CD8-positive, alpha-beta memory T cell (primary cell): Measurements from ENCODE around the gene SMG7. TPM values are rescaled to one million over a fixed set of nuclear protein-coding genes. Genes with fewer than 3 reads are reported as not detected.

Experiments
- CTCF ChIA-PET: fragments of 350-600 bp; sonication (Branson Sonifier 250); formaldehyde crosslinking; loops from one replicate; lab custom pipeline; 2021; ENCODE audit warnings: antibody characterized with exemption; lab: Charles Lee
- POLR2A ChIA-PET: fragments of 350-600 bp; sonication (Branson Sonifier 250); formaldehyde crosslinking; loops from one replicate; lab custom pipeline; 2021; ENCODE audit warnings: antibody characterized with exemption; lab: Charles Lee
- DNase-seq, 5 donors: peaks; one replicate each; pipeline versions ENCODE4 v3.0.0 to v3.0.0-alpha.2; 2020 to 2022; ENCODE audit warnings: mixed read lengths in 1 of 5
- H3K27ac ChIP-seq: one replicate; pipeline ENCODE4 v1.7.0; 2013; ENCODE audit warnings: low read depth, mild to moderate bottlenecking, low read length, moderate library complexity
- H3K27me3 ChIP-seq: 2 replicates; pipeline ENCODE4 v1.7.0; 2013; ENCODE audit warnings: low read length, mild to moderate bottlenecking; ENCODE audit not compliant: insufficient read depth, poor library complexity, severe bottlenecking
- H3K36me3 ChIP-seq: 2 replicates; pipeline ENCODE4 v1.7.0; 2013; ENCODE audit warnings: mild to moderate bottlenecking, low read length, moderate library complexity; ENCODE audit not compliant: insufficient read depth
- H3K4me1 ChIP-seq: 2 replicates; pipeline ENCODE4 v1.7.0; 2013; ENCODE audit warnings: mild to moderate bottlenecking, low read length, moderate library complexity; ENCODE audit not compliant: insufficient read depth
- H3K4me3 ChIP-seq: 2 replicates; pipeline ENCODE4 v1.7.0; 2013; ENCODE audit warnings: mild to moderate bottlenecking, low read length
- H3K9me3 ChIP-seq: 2 replicates; pipeline ENCODE4 v1.7.0; 2013; ENCODE audit warnings: mild to moderate bottlenecking, low read length
- H3K27ac Mint-ChIP-seq, 8 donors: one replicate each; pipeline ENCODE4 v1.8.0; 2020 to 2021; ENCODE audit warnings: mixed read lengths in 8 of 8, mild to moderate bottlenecking in 6 of 8, inconsistent platforms in 3 of 8, moderate library complexity in 3 of 8
- H3K27me3 Mint-ChIP-seq, 2 donors: one replicate each; pipeline ENCODE4 v1.8.0; 2020 to 2021; ENCODE audit warnings: mixed read lengths in 2 of 2, mild to moderate bottlenecking in 1 of 2, moderate library complexity in 1 of 2
- H3K36me3 Mint-ChIP-seq, 3 donors: one replicate each; pipeline ENCODE4 v1.8.0; 2020 to 2021; ENCODE audit warnings: mixed read lengths in 3 of 3, inconsistent platforms in 1 of 3, mild to moderate bottlenecking in 1 of 3
- H3K4me1 Mint-ChIP-seq, 3 donors: one replicate each; pipeline ENCODE4 v1.8.0; 2020 to 2021; ENCODE audit warnings: mixed read lengths in 3 of 3, inconsistent platforms in 1 of 3, mild to moderate bottlenecking in 1 of 3
- H3K4me3 Mint-ChIP-seq, 7 donors: one replicate each; pipeline ENCODE4 v1.8.0; 2020 to 2021; ENCODE audit warnings: mixed read lengths in 7 of 7, mild to moderate bottlenecking in 6 of 7, moderate library complexity in 4 of 7, inconsistent platforms in 2 of 7
- H3K9me3 Mint-ChIP-seq, 5 donors: one replicate each; pipeline ENCODE4 v1.8.0; 2020 to 2022; ENCODE audit warnings: mixed read lengths in 5 of 5, mild to moderate bottlenecking in 3 of 5, moderate library complexity in 2 of 5, inconsistent platforms in 1 of 5
- polyA plus RNA-seq: library from polyadenylated mRNA; unstranded; fragments of 300-500 nt; fragmentation: Illumina TruSeq; gene quantifications from one replicate; pipeline ENCODE4 v1.2.3, GENCODE V29; 2021
- total RNA-seq, 2 experiments: library from RNA; stranded (reverse); gene quantifications; one replicate each; pipeline ENCODE4 v1.2.3, GENCODE V29; 2021

Gene SMG7
- total and polyA plus RNA-seq, 3 experiments from 2014 or later: 30.5 to 74.7 (median 72.7) TPM

DNA sequence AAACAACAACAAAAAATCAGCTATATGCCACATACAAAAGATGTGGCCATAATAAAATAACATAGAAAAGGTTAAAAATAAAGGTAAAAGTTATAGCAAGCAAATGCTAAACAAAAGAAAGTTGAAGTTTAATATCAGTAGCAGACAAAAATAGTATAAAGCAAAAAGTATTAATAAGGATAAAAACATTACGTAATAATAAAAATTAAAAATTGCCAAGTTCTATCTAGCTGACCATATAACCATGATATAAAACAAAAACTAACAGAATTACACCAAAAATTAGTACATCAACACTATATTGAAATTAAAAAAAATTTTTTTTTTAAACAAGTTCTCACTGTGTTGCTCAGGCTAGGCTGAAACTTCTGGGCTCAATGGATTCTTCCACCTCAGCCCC lies 15.5 kb upstream of the SMG7 start:
- H3K27me3 Mint-ChIP-seq: peaks cover 38 to 56% of the 10 kb centered on the region in 2 donors
- Histone ChIP-seq H3K27me3 (no peaks in the 10 kb centered on the region), H3K9me3 (no peaks in the 10 kb centered on the region), H3K27ac (no peak overlapping the region), H3K4me3 (no peak overlapping the region), H3K36me3 (no peaks in the 10 kb centered on the region), H3K4me1 (no peaks in the 10 kb centered on the region)
- no peaks in the 10 kb centered on the region for H3K9me3 Mint-ChIP-seq
- H3K36me3 Mint-ChIP-seq: no peaks in the 10 kb centered on the region
- H3K4me1 Mint-ChIP-seq: no peaks in the 10 kb centered on the region
- H3K27ac Mint-ChIP-seq: no peak overlapping the region
- ChIA-PET POLR2A (no interaction called here), CTCF (no interaction called here)
- DNase-seq: no peak
- no peak overlapping the region for H3K4me3 Mint-ChIP-seq

DNA sequence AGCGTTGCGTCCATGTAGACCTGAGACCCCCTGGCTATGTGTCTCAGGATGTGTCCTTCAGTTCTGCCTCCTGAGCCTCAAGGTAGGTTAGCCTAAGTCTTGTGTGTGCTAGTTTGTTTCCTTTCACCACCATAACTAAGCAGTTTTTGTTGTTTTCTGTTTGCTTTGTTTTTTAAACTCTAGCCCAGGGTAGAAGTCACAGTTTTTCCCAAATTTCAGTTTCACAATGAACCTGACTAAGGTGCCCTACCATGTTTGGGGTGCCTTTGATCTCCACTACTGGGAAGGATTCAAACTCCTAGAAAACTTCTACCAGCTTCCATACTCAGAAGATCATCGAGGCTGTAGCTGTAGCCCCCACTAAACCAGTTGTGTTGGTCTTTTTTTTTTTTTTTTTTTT lies 14.8 kb upstream of the SMG7 start:
- no peak overlapping the region for H3K4me3 Mint-ChIP-seq
- no peak overlapping the region for H3K27ac Mint-ChIP-seq
- Histone ChIP-seq H3K27ac (no peak overlapping the region), H3K36me3 (no peaks in the 10 kb centered on the region), H3K4me3 (no peak overlapping the region), H3K4me1 (no peaks in the 10 kb centered on the region), H3K9me3 (no peaks in the 10 kb centered on the region), H3K27me3 (no peaks in the 10 kb centered on the region)
- no peaks in the 10 kb centered on the region for H3K4me1 Mint-ChIP-seq
- CTCF ChIA-PET: no interaction called here
- H3K36me3 Mint-ChIP-seq: no peaks in the 10 kb centered on the region
- no peak for DNase-seq
- no peaks in the 10 kb centered on the region for H3K9me3 Mint-ChIP-seq
- POLR2A ChIA-PET: interaction anchor here (0.6 kb wide), 1 partner anchor 103 kb away, joined by 3 read pairs; no protein-coding TSS in a partner anchor
- peaks cover 38 to 62% of the 10 kb centered on the region in 2 donors for H3K27me3 Mint-ChIP-seq

DNA sequence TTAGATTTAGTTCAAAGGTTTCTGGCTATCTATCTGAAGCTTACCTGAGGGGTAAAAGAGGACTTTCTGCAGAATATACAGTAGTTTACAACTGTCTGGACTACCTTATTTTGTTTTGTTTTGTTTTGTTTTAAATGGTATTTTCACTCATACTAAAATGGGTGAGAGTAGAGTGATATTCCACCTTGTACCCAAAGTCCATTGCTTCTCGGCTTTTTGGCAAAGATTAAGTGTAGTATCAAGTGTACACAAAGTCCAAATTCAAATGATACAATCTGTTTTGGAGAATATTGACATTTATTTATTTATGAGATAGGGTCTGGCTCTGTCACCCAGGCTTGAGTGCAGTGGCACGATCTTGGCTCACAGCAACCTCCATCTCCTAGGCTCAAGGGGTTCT lies 11.7 kb upstream of the SMG7 start:
- Mint-ChIP-seq H3K4me1 (no peaks in the 10 kb centered on the region), H3K4me3 (no peak overlapping the region), H3K27ac (no peak overlapping the region), H3K9me3 (no peaks in the 10 kb centered on the region), H3K27me3 (peaks cover 27 to 57% of the 10 kb centered on the region in 2 donors), H3K36me3 (no peaks in the 10 kb centered on the region)
- Histone ChIP-seq H3K36me3 (no peaks in the 10 kb centered on the region), H3K27me3 (no peaks in the 10 kb centered on the region), H3K9me3 (no peaks in the 10 kb centered on the region), H3K27ac (no peak overlapping the region), H3K4me3 (no peak overlapping the region), H3K4me1 (no peaks in the 10 kb centered on the region)
- ChIA-PET CTCF (no interaction called here), POLR2A (no interaction called here)
- DNase-seq: no peak

DNA sequence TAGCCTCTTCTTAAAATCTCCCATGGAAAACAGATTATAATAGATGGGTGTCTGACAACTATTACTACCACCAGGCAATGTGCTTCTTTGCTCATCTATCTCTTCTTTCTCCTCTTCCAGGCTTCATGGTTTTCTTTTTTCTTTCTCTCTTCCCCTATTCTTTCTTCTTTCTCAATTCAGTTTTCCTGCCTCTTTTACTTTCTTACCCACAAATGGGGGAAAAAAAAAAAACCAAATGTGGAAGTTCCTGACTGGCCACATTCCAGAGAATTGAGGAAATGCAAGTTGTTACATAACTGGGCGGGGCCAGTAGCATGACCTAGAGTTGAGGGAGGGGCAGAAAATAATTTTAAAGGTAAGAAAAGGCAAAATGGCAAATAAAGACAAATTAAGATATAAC lies 10.9 kb upstream of the SMG7 start:
- Histone ChIP-seq H3K27me3 (no peaks in the 10 kb centered on the region), H3K4me3 (no peak overlapping the region), H3K36me3 (no peaks in the 10 kb centered on the region), H3K4me1 (no peaks in the 10 kb centered on the region), H3K9me3 (no peaks in the 10 kb centered on the region), H3K27ac (no peak overlapping the region)
- Mint-ChIP-seq H3K27me3 (peaks cover 23 to 52% of the 10 kb centered on the region in 2 donors), H3K4me1 (no peaks in the 10 kb centered on the region), H3K36me3 (no peaks in the 10 kb centered on the region), H3K4me3 (no peak overlapping the region), H3K9me3 (no peaks in the 10 kb centered on the region), H3K27ac (no peak overlapping the region)
- DNase-seq: no peak
- ChIA-PET CTCF (no interaction called here), POLR2A (no interaction called here)

DNA sequence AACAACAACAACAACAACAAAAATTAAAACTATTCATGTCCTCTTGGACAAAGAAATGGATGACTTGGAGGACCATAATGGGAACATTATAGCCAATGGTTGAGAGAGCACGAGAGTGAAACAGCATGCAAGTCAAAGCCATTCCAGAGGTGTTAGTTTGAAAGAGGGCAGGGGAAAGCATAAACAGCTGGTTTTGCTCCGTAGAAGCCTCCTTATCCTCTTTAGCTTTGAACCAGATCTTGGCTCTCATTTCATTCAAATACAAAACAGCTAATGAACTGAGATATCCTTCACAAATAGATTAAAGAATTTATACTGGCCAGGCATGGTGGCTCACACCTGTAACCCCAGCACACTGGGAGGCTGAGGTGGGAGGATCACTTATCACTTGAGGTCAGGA lies 8.7 kb upstream of the SMG7 start:
- Histone ChIP-seq H3K27me3 (no peaks in the 10 kb centered on the region), H3K36me3 (no peaks in the 10 kb centered on the region), H3K9me3 (no peaks in the 10 kb centered on the region), H3K4me1 (no peaks in the 10 kb centered on the region), H3K27ac (no peak overlapping the region), H3K4me3 (no peak overlapping the region)
- peaks cover 19 to 34% of the 10 kb centered on the region in 2 donors for H3K27me3 Mint-ChIP-seq
- no peak overlapping the region for H3K4me3 Mint-ChIP-seq
- ChIA-PET CTCF (no interaction called here), POLR2A (no interaction called here)
- peak overlapping the region in 1 of 8 donors; percentile 77 for H3K27ac Mint-ChIP-seq
- DNase-seq: no peak
- H3K4me1 Mint-ChIP-seq: no peaks in the 10 kb centered on the region
- no peaks in the 10 kb centered on the region for H3K9me3 Mint-ChIP-seq
- H3K36me3 Mint-ChIP-seq: no peaks in the 10 kb centered on the region

DNA sequence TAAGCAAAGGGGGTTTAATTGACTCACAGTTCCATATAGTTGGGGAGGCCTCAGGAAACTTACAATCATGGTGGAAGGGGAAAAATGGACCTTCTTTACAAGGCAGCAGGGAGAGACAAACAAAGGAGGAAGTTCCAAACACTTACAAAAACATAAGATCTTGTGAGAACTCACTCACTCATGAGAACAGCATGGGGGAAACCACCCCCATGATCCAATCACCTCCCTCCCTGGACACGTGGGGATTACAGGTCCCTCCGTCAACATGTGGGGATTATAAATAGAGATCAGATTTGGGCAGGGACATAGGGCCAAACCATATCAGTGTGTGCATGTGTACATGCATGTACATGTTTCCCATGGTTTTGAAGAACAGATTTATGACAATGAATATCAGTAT lies 5.5 kb upstream of the SMG7 start:
- H3K4me3 Mint-ChIP-seq: no peak overlapping the region
- Histone ChIP-seq H3K4me1 (peaks cover 5% of the 10 kb centered on the region), H3K4me3 (no peak overlapping the region), H3K27me3 (no peaks in the 10 kb centered on the region), H3K27ac (no peak overlapping the region), H3K36me3 (no peaks in the 10 kb centered on the region), H3K9me3 (no peaks in the 10 kb centered on the region)
- peaks cover 7 to 24% of the 10 kb centered on the region in 2 donors for H3K27me3 Mint-ChIP-seq
- H3K4me1 Mint-ChIP-seq: peaks cover 9 to 14% (median 11%) of the 10 kb centered on the region in 3 donors
- H3K9me3 Mint-ChIP-seq: no peaks in the 10 kb centered on the region
- H3K36me3 Mint-ChIP-seq: peaks cover 0 to 14% (median 0%) of the 10 kb centered on the region in 3 donors
- no peak for DNase-seq
- ChIA-PET CTCF (no interaction called here), POLR2A (no interaction called here)
- no peak overlapping the region for H3K27ac Mint-ChIP-seq

DNA sequence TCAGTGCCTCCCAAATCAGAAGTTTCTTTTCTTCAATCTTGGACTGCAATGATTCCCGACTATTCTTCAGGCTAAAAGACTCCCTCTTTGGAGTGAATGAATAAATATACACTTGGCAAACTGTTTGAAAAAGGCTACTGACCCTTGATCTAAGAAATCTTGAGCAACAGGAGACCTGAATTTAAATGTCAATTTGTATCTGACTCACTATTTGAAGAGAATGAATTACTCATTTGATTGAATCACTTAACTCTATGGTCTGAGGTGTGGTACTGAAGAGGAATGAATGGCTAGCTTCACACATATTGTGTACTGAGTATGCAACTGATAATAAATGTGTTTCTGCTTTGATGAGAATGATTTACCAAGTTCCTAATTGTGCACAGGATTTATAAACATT lies 4.6 kb upstream of the SMG7 start:
- no peak overlapping the region for H3K4me3 Mint-ChIP-seq
- H3K27me3 Mint-ChIP-seq: peaks cover 7 to 15% of the 10 kb centered on the region in 2 donors
- H3K27ac ChIP-seq: no peak overlapping the region
- H3K36me3 ChIP-seq: no peaks in the 10 kb centered on the region
- H3K4me1 ChIP-seq: peaks cover 5% of the 10 kb centered on the region
- peaks cover 0 to 22% (median 0%) of the 10 kb centered on the region in 3 donors for H3K36me3 Mint-ChIP-seq
- peaks cover 12 to 14% (median 14%) of the 10 kb centered on the region in 3 donors for H3K4me1 Mint-ChIP-seq
- ChIA-PET CTCF (no interaction called here), POLR2A (no interaction called here)
- DNase-seq: no peak
- no peak overlapping the region for H3K4me3 ChIP-seq
- no peaks in the 10 kb centered on the region for H3K9me3 ChIP-seq
- H3K27ac Mint-ChIP-seq: no peak overlapping the region
- H3K27me3 ChIP-seq: no peaks in the 10 kb centered on the region
- H3K9me3 Mint-ChIP-seq: no peaks in the 10 kb centered on the region

DNA sequence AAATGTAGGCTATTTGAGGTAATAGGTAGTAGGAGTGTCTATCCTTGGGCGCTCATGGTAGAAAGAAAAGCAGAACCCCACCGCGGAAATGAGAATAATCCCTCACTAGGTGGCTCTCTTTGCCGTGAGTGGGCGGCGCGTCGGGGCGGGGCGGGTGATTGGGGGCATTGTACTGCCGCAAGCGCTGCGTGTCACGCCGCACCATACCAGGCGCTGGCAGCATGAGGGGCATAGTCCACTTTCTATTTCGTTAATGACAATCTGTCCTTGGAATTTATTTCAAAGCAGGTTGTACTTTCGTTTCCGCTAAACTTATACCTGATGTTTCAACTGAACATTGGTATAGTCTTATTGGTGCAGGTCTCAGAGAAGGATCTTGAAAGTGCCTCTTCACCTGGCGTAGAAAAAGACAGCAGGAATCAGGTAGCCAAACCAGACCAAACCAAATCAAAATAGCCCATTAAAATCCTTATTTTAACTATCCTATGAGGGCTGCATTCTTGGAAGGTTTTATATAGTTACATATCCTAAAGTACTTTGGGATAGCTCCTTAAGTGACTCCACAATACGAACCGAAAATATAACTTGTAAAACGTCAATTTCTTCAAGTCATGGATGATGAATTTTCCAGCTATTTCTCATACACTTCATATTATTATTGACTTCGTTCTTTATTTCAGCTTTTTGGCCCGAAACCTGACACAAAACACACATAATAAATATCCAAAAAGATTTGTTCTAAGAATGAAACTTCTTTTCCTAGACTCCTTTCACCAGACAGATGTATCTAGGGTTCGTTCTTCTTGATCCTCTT lies 1.9 kb upstream of the SMG7 start:
- no peaks in the 10 kb centered on the region for H3K27me3 ChIP-seq
- DNase-seq: peak; percentile 85 to 93 (median 88)
- H3K27ac ChIP-seq: peak overlapping the region; percentile 99
- peak overlapping the region; percentile 95 for H3K4me3 ChIP-seq
- ChIA-PET POLR2A (interaction anchor here (0.6 to 1.0 kb wide), 2 partner anchors 48 to 214 kb away, joined by 3 read pairs; no protein-coding TSS in a partner anchor), CTCF (interaction anchor here (0.7 to 1.1 kb wide), 4 partner anchors 19 to 215 kb away, joined by 3 to 6 read pairs (median 3); no protein-coding TSS in a partner anchor)
- Mint-ChIP-seq H3K4me3 (peak overlapping the region; percentile 96 to 100 (median 99)), H3K4me1 (peaks cover 26 to 30% (median 29%) of the 10 kb centered on the region in 3 donors), H3K27me3 (peaks cover 3 to 6% of the 10 kb centered on the region in 2 donors), H3K9me3 (no peaks in the 10 kb centered on the region), H3K36me3 (peaks cover 0 to 26% (median 0%) of the 10 kb centered on the region in 3 donors), H3K27ac (peak overlapping the region; percentile 96 to 100 (median 100))
- H3K9me3 ChIP-seq: no peaks in the 10 kb centered on the region
- peaks cover 2% of the 10 kb centered on the region for H3K36me3 ChIP-seq
- H3K4me1 ChIP-seq: peaks cover 24% of the 10 kb centered on the region
